HepG2 (cell line): ENCODE results near the gene PLD1. TPM values are rescaled to one million over a fixed set of nuclear protein-coding genes. Genes with fewer than 3 reads are reported as not detected.

ENCODE experiments used
- ADNP ChIP-seq: sonication (generic); formaldehyde crosslinking; IDR thresholded peaks from 2 replicates; pipeline ENCODE4 v1.4.0; 2020; ENCODE audit warnings: missing genetic modification reagents
- ARID2 ChIP-seq: sonication (generic); formaldehyde crosslinking; IDR thresholded peaks from 2 replicates; pipeline ENCODE4 v1.8.1; 2022; ENCODE audit warnings: mild to moderate bottlenecking, missing genetic modification reagents, borderline replicate concordance
- BORCS8-MEF2B ChIP-seq: sonication (generic); formaldehyde crosslinking; IDR thresholded peaks from 2 replicates; pipeline ENCODE4 v1.8.0; 2022; ENCODE audit warnings: mild to moderate bottlenecking, missing genetic modification reagents
- ETS1 ChIP-seq: sonication (generic); formaldehyde crosslinking; IDR thresholded peaks from 2 replicates; pipeline ENCODE4 v1.4.0; 2020; ENCODE audit warnings: missing genetic modification reagents
- HDAC1 ChIP-seq: sonication (generic); formaldehyde crosslinking; IDR thresholded peaks from 2 replicates; pipeline ENCODE4 v1.5.1; 2020; ENCODE audit warnings: mild to moderate bottlenecking, missing genetic modification reagents
- HINFP ChIP-seq: sonication (generic); formaldehyde crosslinking; IDR thresholded peaks from 2 replicates; pipeline ENCODE4 v1.4.0; 2020; ENCODE audit warnings: low read depth, mild to moderate bottlenecking, missing genetic modification reagents
- HNF4G ChIP-seq, 2 experiments: sonication (generic) in 1 of 2; formaldehyde crosslinking in 1 of 2; IDR thresholded peaks; 2 replicates each; pipeline versions ENCODE4 v1.4.0 to v1.6.1; 2011 to 2020; ENCODE audit warnings: borderline replicate concordance in 2 of 2, low read depth in 2 of 2, mild to moderate bottlenecking in 2 of 2, low read length in 1 of 2, missing genetic modification reagents in 1 of 2, moderate library complexity in 1 of 2
- HOXA3 ChIP-seq: sonication (generic); formaldehyde crosslinking; IDR thresholded peaks from 2 replicates; pipeline ENCODE4 v1.5.0; 2020; ENCODE audit warnings: missing genetic modification reagents
- KLF6 ChIP-seq: IDR thresholded peaks from 2 replicates; pipeline ENCODE4 v1.8.0; 2016; ENCODE audit warnings: missing biosample characterization, missing genetic modification reagents
- MED8 ChIP-seq: sonication (generic); formaldehyde crosslinking; IDR thresholded peaks from 2 replicates; pipeline ENCODE4 v1.8.1; 2023; ENCODE audit warnings: mild to moderate bottlenecking, missing genetic modification reagents; ENCODE audit not compliant: insufficient replicate concordance
- RAD21 ChIP-seq: fragments of 450-650 bp; formaldehyde crosslinking; IDR thresholded peaks from 2 replicates; pipeline ENCODE4 v1.5.0; 2020; ENCODE audit warnings: mild to moderate bottlenecking
- RBM22 ChIP-seq: fragments of 200-400 bp; formaldehyde crosslinking; optimal IDR thresholded peaks from 2 replicates; pipeline ENCODE3; 2017; ENCODE audit warnings: mild to moderate bottlenecking, low read length, moderate library complexity
- REXO4 ChIP-seq: sonication (generic); formaldehyde crosslinking; IDR thresholded peaks from 2 replicates; pipeline ENCODE4 v1.8.0; 2022; ENCODE audit warnings: missing genetic modification reagents, mild to moderate bottlenecking, borderline replicate concordance
- TAF1 ChIP-seq: sonication (generic); formaldehyde crosslinking; IDR thresholded peaks from 2 replicates; pipeline ENCODE4 v1.4.0; 2020; ENCODE audit warnings: missing genetic modification reagents
- TCF7 ChIP-seq: sonication (generic); IDR thresholded peaks from 2 replicates; pipeline ENCODE4 v1.6.1; 2016; ENCODE audit warnings: antibody characterized with exemption, low read depth
- ZNF160 ChIP-seq: sonication (generic); formaldehyde crosslinking; IDR thresholded peaks from 2 replicates; pipeline ENCODE4 v1.8.0; 2022; ENCODE audit warnings: mild to moderate bottlenecking, inconsistent platforms, missing genetic modification reagents
- ZNF256 ChIP-seq: sonication (generic); formaldehyde crosslinking; conservative IDR thresholded peaks from 2 replicates; pipeline ENCODE4 v1.4.0; 2020; ENCODE audit warnings: missing genetic modification reagents
- ZNF292 ChIP-seq: sonication (generic); formaldehyde crosslinking; IDR thresholded peaks from 2 replicates; pipeline ENCODE4 v1.8.1; 2022; ENCODE audit warnings: mild to moderate bottlenecking, low read depth, missing genetic modification reagents, borderline replicate concordance
- ZNF414 ChIP-seq: sonication (generic); formaldehyde crosslinking; IDR thresholded peaks from 2 replicates; pipeline ENCODE4 v1.5.0; 2020; ENCODE audit warnings: missing genetic modification reagents
- ZNF430 ChIP-seq: sonication (generic); formaldehyde crosslinking; IDR thresholded peaks from 2 replicates; pipeline ENCODE4 v1.9.0; 2021; ENCODE audit warnings: mild to moderate bottlenecking, missing genetic modification reagents
- ZNF629 ChIP-seq: sonication (generic); formaldehyde crosslinking; conservative IDR thresholded peaks from 2 replicates; pipeline ENCODE4 v1.5.0; 2020; ENCODE audit warnings: missing genetic modification reagents
- ZNF784 ChIP-seq: sonication (generic); formaldehyde crosslinking; IDR thresholded peaks from 2 replicates; pipeline ENCODE4 v1.5.1; 2020; ENCODE audit warnings: missing genetic modification reagents, mild to moderate bottlenecking, borderline replicate concordance
- ZNF879 ChIP-seq: sonication (generic); formaldehyde crosslinking; IDR thresholded peaks from 2 replicates; pipeline ENCODE4 v1.8.1; 2023; ENCODE audit warnings: missing genetic modification reagents
- ZSCAN22 ChIP-seq: sonication (generic); formaldehyde crosslinking; IDR thresholded peaks from 2 replicates; pipeline ENCODE4 v1.4.0; 2020; ENCODE audit warnings: mild to moderate bottlenecking, missing genetic modification reagents
- polyA plus RNA-seq, 8 experiments: library from polyadenylated mRNA; depleted of rRNA in 3 of 8; stranded (reverse) in 7 of 8; unstranded in 1 of 8; fragments of >200 nt; fragmentation: Illumina TruSeq in 4 of 8; extraction: Trizol in 4 of 8; gene quantifications; 2 replicates each; pipeline versions ENCODE4 v1.2.1 to v1.2.3, GENCODE V29; 2011 to 2016; ENCODE audit warnings: low read depth in 4 of 8, missing spikeins in 1 of 8, mixed read lengths in 1 of 8; ENCODE audit not compliant: insufficient read depth in 1 of 8
- total RNA-seq, 5 experiments: library from RNA; depleted of rRNA; stranded (reverse); fragments of >200 nt; fragmentation: Illumina TruSeq; extraction: Trizol; gene quantifications; 2 replicates each; pipeline ENCODE4 v1.2.3, GENCODE V29; 2016; ENCODE audit warnings: low read depth in 1 of 5

Gene PLD1
- total and polyA plus RNA-seq, 2 of the 13 experiments (the other 11 are each of a cell fraction or from before 2014, with no cell fraction given), result 27.1 to 59.4 TPM

- 0 out of 2 replicates have a peak, but pooled peaks have one; percentile 17 for TF ChIP-seq ZNF629
- TF ChIP-seq ZSCAN22 (CRISPR knock-in tag), result 0 out of 2 replicates have a peak, but pooled peaks have one; percentile 54
- no peak for TF ChIP-seq ZNF784
- TF ChIP-seq REXO4, result no peak; the same call in 1 of the 2 replicates
- peak; percentile 70 for TF ChIP-seq KLF6 (CRISPR knock-in tag)
- TF ChIP-seq HNF4G (IDR thresholded peaks at IDR 0.05; ENCODE audit: borderline replicate concordance, low read depth, low read length), result no peak
- peak; percentile 49; the same call in 1 of the 2 replicates for TF ChIP-seq HNF4G (CRISPR knock-in tag; IDR thresholded peaks at IDR 0.05; ENCODE audit: borderline replicate concordance, low read depth)
- TF ChIP-seq TAF1 (CRISPR knock-in tag), result peak; percentile 78
- peak; percentile 81; the same call in 1 of the 2 replicates for TF ChIP-seq TCF7
- TF ChIP-seq ARID2 (CRISPR knock-in tag), result peak; percentile 77; the same call in 1 of the 2 replicates
- TF ChIP-seq ADNP (CRISPR knock-in tag), result no peak
- no peak; the same call in 1 of the 2 replicates for TF ChIP-seq HINFP
- no peak for TF ChIP-seq ETS1
- no peak for TF ChIP-seq RBM22
- TF ChIP-seq HOXA3 (CRISPR knock-in tag), result peak; percentile 62; the same call in 1 of the 2 replicates
- TF ChIP-seq ZNF430 (CRISPR knock-in tag), result peak; percentile 47; the same call in 1 of the 2 replicates
- peak; percentile 31; the same call in 1 of the 2 replicates for TF ChIP-seq ZNF879 (CRISPR knock-in tag)
- peak; percentile 87; the same call in 1 of the 2 replicates for TF ChIP-seq HDAC1
- no peak; the same call in none of the 2 replicates for TF ChIP-seq ZNF160
- TF ChIP-seq ZNF414 (CRISPR knock-in tag), result peak; percentile 65; the same call in 1 of the 2 replicates
- peak; percentile 40 for TF ChIP-seq RAD21 (CRISPR knock-in tag)
- no peak for TF ChIP-seq ZNF256
- TF ChIP-seq ZNF292 (CRISPR knock-in tag), result peak; percentile 82
- peak; percentile 85 for TF ChIP-seq MED8 (CRISPR knock-in tag)
- TF ChIP-seq BORCS8-MEF2B, result peak; percentile 61; the same call in 1 of the 2 replicates
These were observed at the start of gene PLD1 (continued) for GRCh38 chr3:171809861-171810628.
